Fibroblast of skin of left biceps (primary cell): ENCODE measurements around the gene CACNA2D3.
"Not testable (repeated sequence)": the region's sequence is repeated elsewhere in the genome, so short reads cannot be mapped to it uniquely, and the experiment has no call there.

ENCODE experiments used
- DNase-seq, 2 experiments: peaks; one replicate each; pipeline ENCODE4 v3.0.0-alpha.2; 2013; ENCODE audit warnings: low read depth in 2 of 2

CACNA2D3 gene

GRCh38 chr3:54122324-54123002 is at the start of gene CACNA2D3:
Gene CACNA2D3 (plus strand): TSS chr3:54122552.
- no peak for DNase-seq

GRCh38 chr3:54073386-54073785 is 49.0 kb upstream of the CACNA2D3 start:
- no peak for DNase-seq

GRCh38 chr3:54079314-54079713 is 43.0 kb upstream of the CACNA2D3 start:
- no peak for DNase-seq

GRCh38 chr3:54079730-54080325 is 42.5 kb upstream of the CACNA2D3 start:
- DNase-seq: no peak

- no peak for DNase-seq
Measured at GRCh38 chr3:54083921-54084320, 38.4 kb upstream of the CACNA2D3 start.

- DNase-seq: no peak
Measured at GRCh38 chr3:54085936-54086335, 36.4 kb upstream of the CACNA2D3 start.

- DNase-seq: no peak
Measured at GRCh38 chr3:54086652-54087405, 35.5 kb upstream of the CACNA2D3 start.

GRCh38 chr3:54087581-54088410 is 34.6 kb upstream of the CACNA2D3 start:
- no peak for DNase-seq

- no peak for DNase-seq
Measured at GRCh38 chr3:54093491-54094248, 28.7 kb upstream of the CACNA2D3 start.

- DNase-seq: no peak
Measured at GRCh38 chr3:54094926-54095325, 27.4 kb upstream of the CACNA2D3 start.

- DNase-seq: no peak
Measured at GRCh38 chr3:54099381-54099780, 23.0 kb upstream of the CACNA2D3 start.

GRCh38 chr3:54104084-54104483 is 18.3 kb upstream of the CACNA2D3 start:
- DNase-seq: no peak

GRCh38 chr3:54116129-54116528 is 6.2 kb upstream of the CACNA2D3 start:
- DNase-seq: not testable (repeated sequence)

GRCh38 chr3:54120657-54121413 is 1.5 kb upstream of the CACNA2D3 start:
- no peak for DNase-seq

GRCh38 chr3:54121414-54122323 is 683 bp upstream of the CACNA2D3 start:
- no peak for DNase-seq

GRCh38 chr3:54123003-54123775 is 837 bp downstream of the CACNA2D3 start:
- DNase-seq: no peak

- no peak for DNase-seq
Measured at GRCh38 chr3:54123776-54124196, 1.4 kb downstream of the CACNA2D3 start.

- DNase-seq: no peak
Measured at GRCh38 chr3:54125300-54125699, 2.9 kb downstream of the CACNA2D3 start.

- DNase-seq: no peak
Measured at GRCh38 chr3:54126551-54126950, 4.2 kb downstream of the CACNA2D3 start.
